Measurements from ENCODE around the gene CCDC102A. TPM values are rescaled to one million over a fixed set of nuclear protein-coding genes. Genes with fewer than 3 reads are reported as not detected.

CCDC102A gene
- total RNA-seq, 4 donors from 2014 or later, result 1.2 to 9.3 (median 3.4) TPM

DNA sequence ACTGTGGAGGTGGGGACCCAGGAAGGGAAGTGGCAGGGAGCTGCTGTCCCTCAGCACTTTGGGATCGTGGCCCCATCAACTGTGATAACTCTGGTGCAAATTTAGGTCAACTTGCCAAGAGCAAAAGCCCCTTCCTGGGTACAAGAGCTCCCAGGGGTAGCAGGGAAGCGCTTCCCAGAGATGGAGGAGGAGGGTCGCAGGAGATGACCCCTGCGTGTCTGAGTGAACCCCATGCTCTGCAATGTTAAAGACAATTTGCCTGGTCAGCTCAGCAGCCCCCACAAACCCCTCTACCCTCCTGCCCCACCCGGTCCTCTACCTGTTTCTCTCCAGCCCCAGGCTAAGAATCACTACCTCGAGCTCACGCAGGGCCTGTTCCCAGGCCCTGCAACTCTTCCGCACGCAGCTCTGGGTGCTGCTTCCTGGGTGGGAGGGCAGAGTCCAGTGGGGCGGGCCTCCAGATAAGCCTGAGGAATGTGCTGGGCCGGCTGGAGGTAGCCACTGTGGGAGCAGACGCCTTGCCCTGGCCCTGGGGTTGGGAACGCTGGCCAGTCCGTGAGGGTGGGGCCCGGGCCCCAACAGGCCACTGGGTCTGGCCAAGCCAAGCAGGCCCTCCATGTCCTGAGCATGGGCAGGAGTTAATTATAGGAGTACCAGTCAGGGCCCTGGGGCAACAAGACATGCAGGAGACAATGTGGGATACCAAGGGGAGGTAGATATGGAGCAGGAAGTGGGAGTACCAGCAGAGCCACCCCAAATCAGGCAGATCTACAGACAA, 56.2 kb downstream of the CCDC102A start:
- DNase-seq, result peak in 1 of 2 donors; percentile 31
- Histone ChIP-seq H3K27ac (peak overlapping the region; percentile 18 to 58 (median 46)), H3K4me1 (peaks cover 0 to 6% of the 10 kb centered on the region in 2 donors), H3K36me3 (no peaks in the 10 kb centered on the region), H3K4me3 (peak overlapping the region; percentile 35 to 47 (median 39)), H3K9me3 (no peaks in the 10 kb centered on the region), H3K27me3 (peaks cover 0 to 4% (median 0%) of the 10 kb centered on the region in 3 donors)
- intact Hi-C loops (cut with DNase I; ENCODE audit: low total_unique reads) (no loop called here), in situ Hi-C loops (cut with MboI; ENCODE audit: low sequenced_read_pairs in 4 of 4) (no loop called here)
- no peak for TF ChIP-seq POLR2A (IDR thresholded peaks at IDR 0.05)
- TF ChIP-seq CTCF (IDR thresholded peaks at IDR 0.05 in 4 of 5, conservative IDR thresholded peaks at IDR 0.05 in 1 of 5), result no peak
- ATAC-seq, result peak; percentile 36 to 37

GRCh38 chr16:57479205-57479975, 57.0 kb downstream of the CCDC102A start:
- H3K36me3 ChIP-seq, result no peaks in the 10 kb centered on the region
- in situ Hi-C loops (cut with MboI; ENCODE audit: low sequenced_read_pairs in 4 of 4), result no loop called here
- H3K27me3 ChIP-seq, result peaks cover 0 to 4% (median 0%) of the 10 kb centered on the region in 3 donors
- H3K4me3 ChIP-seq, result peak overlapping the region; percentile 35 to 47 (median 39)
- H3K9me3 ChIP-seq, result no peaks in the 10 kb centered on the region
- intact Hi-C loops (cut with DNase I; ENCODE audit: low total_unique reads), result no loop called here
- TF ChIP-seq CTCF (IDR thresholded peaks at IDR 0.05 in 4 of 5, conservative IDR thresholded peaks at IDR 0.05 in 1 of 5), result no peak
- TF ChIP-seq POLR2A (IDR thresholded peaks at IDR 0.05), result no peak
- ATAC-seq (no peak), DNase-seq (no peak)
- H3K4me1 ChIP-seq, result peaks cover 0 to 6% of the 10 kb centered on the region in 2 donors
- H3K27ac ChIP-seq, result peak overlapping the region; percentile 18 to 58 (median 46)

- Histone ChIP-seq H3K4me3 (peak overlapping the region; percentile 35 to 47 (median 39)), H3K27me3 (peaks cover 0 to 4% (median 0%) of the 10 kb centered on the region in 3 donors), H3K9me3 (no peaks in the 10 kb centered on the region), H3K4me1 (peaks cover 0 to 6% of the 10 kb centered on the region in 2 donors), H3K36me3 (no peaks in the 10 kb centered on the region), H3K27ac (peak overlapping the region in 1 of 4 donors; percentile 18)
- no peak for DNase-seq
- ATAC-seq, result no peak
- in situ Hi-C loops (cut with MboI; ENCODE audit: low sequenced_read_pairs in 4 of 4) (no loop called here), intact Hi-C loops (cut with DNase I; ENCODE audit: low total_unique reads) (no loop called here)
- TF ChIP-seq POLR2A (IDR thresholded peaks at IDR 0.05), result no peak
- TF ChIP-seq CTCF (IDR thresholded peaks at IDR 0.05 in 4 of 5, conservative IDR thresholded peaks at IDR 0.05 in 1 of 5), result no peak
Measured at GRCh38 chr16:57478396-57479204, 57.8 kb downstream of the CCDC102A start.

- ATAC-seq (no peak), DNase-seq (no peak)
- Histone ChIP-seq H3K36me3 (no peaks in the 10 kb centered on the region), H3K4me3 (no peak overlapping the region), H3K27me3 (peaks cover 0 to 4% (median 0%) of the 10 kb centered on the region in 3 donors), H3K9me3 (no peaks in the 10 kb centered on the region), H3K4me1 (peaks cover 0 to 6% of the 10 kb centered on the region in 2 donors), H3K27ac (no peak overlapping the region)
- no peak for TF ChIP-seq CTCF (IDR thresholded peaks at IDR 0.05 in 4 of 5, conservative IDR thresholded peaks at IDR 0.05 in 1 of 5)
- no peak for TF ChIP-seq POLR2A (IDR thresholded peaks at IDR 0.05)
- intact Hi-C loops (cut with DNase I; ENCODE audit: low total_unique reads), result no loop called here
- in situ Hi-C loops (cut with MboI; ENCODE audit: low sequenced_read_pairs in 4 of 4), result no loop called here
Measured at GRCh38 chr16:57477531-57478202, 58.7 kb downstream of the CCDC102A start.

Data from gastrocnemius medialis (tissue), 4 donors.